NCI-H146 (cell line): Measurements from ENCODE around the gene THADA.
A peak's percentile ranks its signal among the peaks of the same experiment; 100 is the strongest.

ENCODE experiments used
- DNase-seq: peaks from one replicate; lab custom pipeline; 2025; lab: John Stamatoyannopoulos, UW

The THADA gene

DNA sequence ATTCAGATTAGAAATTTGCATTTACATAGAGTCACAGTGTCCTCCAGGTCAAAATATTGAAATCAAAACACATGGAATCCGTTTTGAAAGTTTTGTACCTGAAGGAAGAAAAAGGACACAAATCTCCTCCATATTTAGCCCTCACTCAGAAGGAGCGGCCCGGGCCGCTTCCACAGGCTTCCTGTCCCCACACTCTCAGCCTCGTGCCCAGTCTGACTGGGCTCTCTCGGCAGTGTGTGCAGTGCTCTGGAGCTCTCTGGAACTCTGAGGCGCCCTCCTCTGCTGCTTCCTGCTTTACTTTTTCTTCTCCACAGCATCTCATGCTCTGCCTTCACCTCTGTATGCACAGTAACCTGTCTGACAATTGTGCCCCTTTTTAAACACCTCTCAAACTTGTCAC, 347.2 kb downstream of the THADA start:
- DNase-seq: no peak

DNA sequence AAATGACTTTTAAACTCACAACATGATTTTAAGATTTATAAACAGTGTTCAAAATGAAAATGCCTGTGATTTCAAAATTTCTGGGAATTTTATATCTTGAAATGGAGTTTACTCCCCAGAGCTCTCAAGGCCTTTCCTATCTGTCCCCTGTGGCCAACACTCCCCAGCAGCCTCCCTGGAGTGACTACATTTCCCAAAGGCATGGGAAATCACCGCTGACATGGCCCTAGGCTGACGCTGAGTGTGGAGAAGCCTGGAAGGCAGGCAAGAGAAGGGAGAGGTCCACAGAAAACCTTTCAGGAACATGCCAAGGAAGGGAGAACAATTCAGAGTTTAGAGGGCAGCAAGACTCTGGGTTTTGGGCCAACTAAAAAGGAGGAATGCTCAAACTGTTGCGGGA, 349.2 kb downstream of the THADA start:
- DNase-seq: no peak

- no peak for DNase-seq
Measured at GRCh38 chr2:43241558-43241957, 354.3 kb downstream of the THADA start.

DNA sequence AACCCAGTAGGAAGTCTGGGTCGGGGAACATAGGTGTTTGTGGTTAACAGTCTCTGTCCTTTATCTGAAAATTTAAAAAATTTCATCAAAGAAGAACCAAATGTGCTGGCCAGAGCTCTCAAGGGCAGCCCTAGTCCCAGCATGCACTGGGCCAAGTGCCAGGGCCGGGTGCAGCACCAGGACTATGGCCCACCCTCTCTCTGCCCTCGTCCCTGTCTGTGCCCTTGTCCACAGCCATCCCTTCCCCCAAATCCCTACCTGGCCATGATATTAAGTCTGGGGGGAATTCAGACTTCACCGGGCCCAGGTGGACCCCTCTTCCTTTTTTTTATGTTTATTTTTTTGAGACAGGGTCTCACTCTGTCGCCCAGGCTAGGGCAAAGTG, 355.1 kb downstream of the THADA start:
- no peak for DNase-seq

- no peak for DNase-seq
Measured at GRCh38 chr2:43239981-43240765, 355.7 kb downstream of the THADA start.

- DNase-seq: no peak
Measured at GRCh38 chr2:43238813-43239212, 357.0 kb downstream of the THADA start.

DNA sequence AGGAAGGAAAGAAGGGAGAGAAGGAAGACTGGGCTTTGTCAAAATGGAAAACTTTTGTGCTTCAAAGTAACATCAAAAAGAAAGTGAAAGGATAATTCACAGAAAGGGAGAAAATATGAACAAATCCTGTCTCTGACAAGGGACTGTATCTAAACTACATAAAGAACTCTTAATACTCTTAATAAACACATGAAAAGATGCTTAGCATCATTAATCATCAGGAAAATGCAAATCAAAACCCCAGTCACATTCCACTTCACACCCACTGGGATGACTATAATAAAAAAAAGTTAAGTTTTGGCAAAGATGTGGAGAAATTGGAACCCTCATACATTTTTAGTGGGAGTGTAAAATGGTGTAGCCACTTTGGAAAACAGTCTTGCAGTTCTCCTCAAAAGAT, 357.7 kb downstream of the THADA start:
- no peak for DNase-seq

DNA sequence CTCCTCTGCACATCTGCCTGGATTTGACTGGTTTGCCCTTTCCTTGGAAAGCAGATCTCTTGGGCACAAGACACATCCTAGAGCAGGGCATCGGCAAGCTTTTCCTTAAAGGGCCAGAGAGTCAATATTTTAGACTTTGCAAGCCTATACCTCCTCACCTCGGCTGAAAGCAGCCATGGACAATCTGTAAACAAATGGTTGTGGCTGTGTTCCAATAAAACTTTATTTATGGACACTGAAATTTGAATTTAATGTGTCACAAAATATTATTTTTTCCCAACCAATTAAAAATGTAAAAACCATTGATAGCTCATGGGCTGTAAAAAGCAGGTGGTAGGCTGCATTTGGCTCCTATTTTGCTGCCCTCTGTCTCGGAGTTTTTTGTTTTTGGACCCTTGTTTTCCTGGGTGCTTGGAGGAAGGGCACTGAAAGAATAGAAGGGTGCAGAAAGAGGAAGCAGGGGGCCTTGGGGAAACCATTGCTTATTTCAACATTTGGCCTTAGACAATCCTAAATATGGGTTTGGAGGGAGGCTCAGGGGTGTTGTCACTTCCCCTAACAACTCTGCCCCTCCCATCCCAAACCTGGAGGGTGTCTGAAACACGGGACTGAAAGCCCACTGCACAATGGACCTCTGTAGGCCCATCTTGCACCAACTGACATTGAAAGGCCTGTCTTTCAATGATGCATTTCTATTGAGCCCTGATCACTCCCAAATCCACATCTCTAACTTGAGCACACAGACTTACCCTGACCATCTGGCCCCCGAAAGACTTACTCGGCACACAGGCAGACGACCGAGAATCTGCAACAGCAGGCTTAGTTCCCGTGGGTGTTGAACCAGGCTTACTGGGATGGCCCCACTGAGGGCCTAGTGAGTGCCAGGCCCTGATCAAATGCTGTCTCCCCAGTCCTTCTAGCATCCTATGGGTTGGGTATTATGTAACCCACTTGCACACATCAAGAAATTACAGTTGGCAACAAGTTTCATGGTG, 362.3 kb downstream of the THADA start:
- no peak for DNase-seq

GRCh38 chr2:43230951-43231827, 364.6 kb downstream of the THADA start:
- DNase-seq: no peak

GRCh38 chr2:43230351-43230885, 365.4 kb downstream of the THADA start:
- DNase-seq: no peak

- DNase-seq: no peak
Measured at GRCh38 chr2:43228756-43229659, 366.8 kb downstream of the THADA start.

DNA sequence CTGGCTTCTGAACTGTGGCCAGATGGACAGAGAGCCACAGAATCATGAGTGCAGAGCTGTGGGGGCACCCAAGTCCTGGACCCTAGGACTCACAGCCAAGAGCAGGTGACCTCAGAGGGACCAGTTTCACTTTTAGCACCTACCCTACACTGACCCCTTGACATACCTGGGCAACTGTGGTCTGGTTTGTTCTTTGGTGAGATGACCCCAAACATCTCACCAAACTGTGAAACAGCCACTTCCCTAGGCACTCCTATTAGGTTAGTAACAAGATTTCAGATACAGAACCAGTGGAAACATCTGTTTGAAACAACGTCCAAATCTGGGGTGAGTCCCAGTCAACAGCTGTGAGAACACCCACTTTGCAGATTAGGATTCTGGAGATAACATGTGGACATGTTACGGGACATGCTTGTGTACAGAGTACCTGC, 367.5 kb downstream of the THADA start:
- no peak for DNase-seq

DNA sequence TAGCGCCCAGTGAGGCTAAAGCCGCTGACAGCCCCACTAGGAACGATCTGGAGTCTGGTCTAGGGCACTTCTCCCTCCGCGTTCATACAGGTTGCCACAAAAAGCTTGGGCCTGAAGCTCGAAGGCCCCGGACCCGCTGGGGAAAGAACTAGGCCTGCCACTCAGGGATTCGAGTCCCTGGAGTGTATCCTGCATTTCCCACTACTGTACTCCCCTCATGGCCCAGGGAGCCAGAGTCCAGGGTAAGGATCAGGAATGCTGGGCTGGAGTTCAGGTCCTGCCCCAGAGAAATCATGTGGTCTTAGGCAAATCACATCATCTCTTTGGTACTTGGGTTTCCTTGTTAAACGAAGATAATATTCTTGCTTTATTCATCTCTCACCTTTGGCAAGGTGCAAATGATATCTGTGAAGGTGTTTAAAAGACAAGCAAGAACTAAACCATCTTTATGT, 368.0 kb downstream of the THADA start:
- DNase-seq: no peak

DNA sequence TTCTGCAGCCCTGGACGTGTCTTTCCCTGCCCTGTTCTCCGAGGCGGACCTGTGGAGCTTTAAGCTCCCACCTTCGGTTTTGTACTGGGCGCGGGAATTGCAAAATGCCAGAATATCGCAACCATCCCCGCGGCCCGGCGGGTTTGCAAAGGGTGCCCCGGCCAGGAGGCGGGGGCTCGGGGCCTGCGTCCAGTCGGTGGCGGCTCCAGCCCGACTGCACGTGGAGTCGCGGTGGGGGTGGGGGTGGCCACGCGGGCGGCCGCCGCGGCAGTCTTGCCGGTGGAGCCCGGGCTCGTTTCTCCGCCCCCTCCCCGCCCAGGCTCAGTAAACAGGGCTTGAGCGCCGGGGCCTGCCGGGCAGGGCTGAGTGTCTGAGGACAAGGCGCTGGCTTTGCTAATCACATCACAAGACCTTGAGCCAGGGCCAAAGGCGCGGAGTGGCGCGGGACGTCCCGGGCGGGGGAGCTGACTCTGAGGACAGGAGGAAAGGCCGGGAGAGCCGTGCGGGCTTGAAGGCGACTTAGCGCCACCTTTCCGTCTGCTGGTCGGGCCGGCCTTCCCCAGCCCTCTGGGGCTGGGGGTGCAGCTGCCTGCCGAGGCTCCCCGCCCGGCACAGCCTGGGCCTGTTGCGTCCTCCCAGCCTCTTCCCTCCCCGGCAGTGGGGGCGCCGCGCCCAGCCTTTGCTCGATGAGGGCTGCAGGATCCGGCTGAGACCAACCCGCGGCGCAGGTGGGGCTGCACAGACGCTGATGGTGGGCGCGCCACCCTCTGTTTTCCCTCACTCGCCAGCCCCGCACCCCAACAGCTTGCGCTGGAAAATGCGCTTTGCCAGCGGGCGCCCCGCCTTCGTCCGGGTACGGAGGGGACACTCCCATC, 368.6 kb downstream of the THADA start:
- peak; percentile 83 for DNase-seq

DNA sequence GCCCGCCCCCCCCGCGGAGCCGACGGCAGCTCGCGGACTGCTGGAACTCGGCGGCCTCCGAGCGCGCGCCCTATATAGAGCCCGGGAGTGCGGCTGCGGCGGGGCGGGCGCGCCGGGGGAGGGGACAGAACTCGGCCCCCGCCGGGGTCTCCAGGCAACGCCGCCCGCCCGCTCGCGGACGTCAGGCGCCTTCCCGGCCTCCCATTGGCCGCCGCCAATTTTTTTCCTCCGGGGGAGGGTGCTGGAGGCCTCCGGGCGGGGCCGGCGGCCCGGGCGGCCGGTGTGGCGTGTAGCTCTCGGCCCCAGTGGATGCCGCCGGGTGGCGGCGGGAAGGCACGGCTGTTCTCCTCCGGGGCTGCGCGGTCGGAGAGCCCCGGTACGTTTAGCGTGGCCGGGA, 369.3 kb downstream of the THADA start, which contains the start of gene ZFP36L2:
TSS of gene ZFP36L2 (minus strand) at position 49 of the 397 bp plus-strand sequence. CDS start 291 bp downstream, outside the sequence.
- DNase-seq: peak; percentile 93

GRCh38 chr2:43225788-43226557, 369.9 kb downstream of the THADA start:
- DNase-seq: peak; percentile 68

- no peak for DNase-seq
Measured at GRCh38 chr2:43225093-43225787, 370.6 kb downstream of the THADA start.

DNA sequence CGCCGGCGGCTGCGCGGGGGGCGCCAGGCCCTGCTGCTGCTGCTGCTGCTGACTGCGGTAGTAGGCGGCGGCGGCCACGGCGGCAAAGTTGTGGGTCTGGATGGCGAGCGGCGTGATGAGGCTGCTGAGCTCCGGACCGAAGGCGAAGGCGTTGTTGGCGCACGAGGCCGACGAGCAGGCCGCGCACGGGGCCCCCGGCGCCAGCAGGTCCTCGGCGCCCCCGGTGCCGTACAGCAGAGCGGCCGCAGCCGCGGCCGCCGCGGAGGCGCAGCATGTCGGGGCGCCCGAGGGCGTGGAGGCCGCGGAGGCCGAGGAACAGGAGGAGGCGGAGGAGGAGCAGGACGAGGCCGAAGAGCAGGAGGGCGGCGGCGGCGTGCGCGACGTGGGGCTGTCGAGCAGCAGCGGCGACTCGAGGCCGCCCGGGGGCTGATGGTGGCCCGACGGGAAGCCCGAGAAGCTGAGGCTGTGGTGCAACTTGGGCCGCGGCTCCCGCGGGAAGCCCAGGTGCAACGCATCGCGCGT, 371.2 kb downstream of the THADA start:
- no peak for DNase-seq
